ENCODE data around the gene CUX1.

- no peak for TF ChIP-seq POLR2A (IDR thresholded peaks at IDR 0.05; ENCODE audit: low read depth, low read length)
- no peak for TF ChIP-seq TAF1 (IDR thresholded peaks at IDR 0.05; ENCODE audit: low read depth, low read length)
- no peak for TF ChIP-seq POLR2AphosphoS5 (IDR thresholded peaks at IDR 0.05; ENCODE audit: low read depth, low read length)
Observed at GRCh38 chr7:102322202-102322715, 504.8 kb downstream of the CUX1 start.

All from GM12891 (cell line).